HG02885 (cell line): ENCODE data around the gene IRS1.

ENCODE experiments used
- ATAC-seq: cut with Tn5 transposase; IDR thresholded peaks from one replicate; pipeline ENCODE4 v1.9.1; 2021; ENCODE audit warnings: mild to moderate bottlenecking; ENCODE audit not compliant: unreplicated experiment, poor library complexity

Gene IRS1

DNA sequence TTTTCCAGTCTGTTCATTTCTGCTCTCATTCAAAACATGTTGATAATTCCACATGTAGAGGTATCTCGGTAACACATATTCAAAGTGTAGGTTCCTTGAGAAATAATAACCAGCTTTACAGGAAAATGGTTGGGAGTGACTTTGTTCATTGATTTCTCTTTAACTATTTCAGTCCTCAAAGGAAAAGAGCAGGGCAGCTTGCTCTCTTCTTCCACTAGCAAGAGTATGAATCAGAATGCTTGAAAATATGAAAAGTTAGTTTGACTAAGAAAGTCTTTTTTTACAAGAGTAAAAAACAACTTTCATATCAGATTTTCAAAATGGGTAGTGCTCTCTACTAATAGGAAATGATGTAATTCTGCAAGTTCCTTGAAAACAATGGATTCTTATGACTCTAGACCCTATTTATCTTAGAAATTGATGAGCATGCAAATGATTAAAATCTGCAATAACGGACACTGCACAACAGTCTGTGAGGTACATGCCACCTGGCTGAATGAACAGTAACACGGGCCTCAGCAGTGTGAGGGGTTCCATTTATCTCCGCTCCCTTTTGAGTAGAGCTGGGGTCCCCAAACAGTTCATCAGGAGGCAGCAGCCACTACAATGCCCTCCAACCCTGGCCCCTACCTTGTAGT is 65.6 kb downstream of the IRS1 start:
- ATAC-seq: no peak

DNA sequence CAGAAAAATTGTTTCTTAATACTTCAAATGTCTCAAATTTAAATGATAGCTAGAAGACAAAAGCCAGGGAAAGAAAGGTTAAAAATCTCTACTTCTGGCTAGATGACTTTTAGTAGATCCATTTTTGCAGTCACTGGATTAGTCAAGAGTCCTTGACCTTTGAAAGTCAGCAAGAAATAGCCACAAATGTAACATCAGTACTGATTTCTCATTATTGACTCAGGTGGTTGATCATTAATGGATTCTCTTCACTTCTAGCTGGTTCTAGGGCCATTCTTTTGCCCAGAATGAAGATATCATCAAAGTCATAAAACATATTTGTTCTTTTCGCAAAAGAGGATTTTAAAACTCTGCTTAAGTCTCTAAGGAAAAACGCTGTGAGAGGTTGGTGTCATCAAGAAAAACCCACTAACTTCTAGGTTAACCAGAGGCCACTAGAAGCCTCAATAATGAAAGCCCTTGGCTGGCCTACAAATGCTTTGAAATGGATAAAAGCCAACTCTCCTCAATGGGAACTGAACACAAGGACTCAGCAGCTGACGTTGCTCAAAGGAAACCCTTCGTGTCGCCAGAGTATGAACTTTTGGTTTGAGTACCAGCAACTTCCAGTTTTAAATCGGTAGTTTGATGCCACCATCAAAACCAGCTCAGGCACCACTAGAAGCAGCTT is 66.3 kb downstream of the IRS1 start:
- ATAC-seq: no peak

- no peak for ATAC-seq
These were observed 67.0 kb downstream of the IRS1 start for GRCh38 chr2:226732478-226733188.

- ATAC-seq: no peak
These were observed 69.1 kb downstream of the IRS1 start for GRCh38 chr2:226730481-226730880.

DNA sequence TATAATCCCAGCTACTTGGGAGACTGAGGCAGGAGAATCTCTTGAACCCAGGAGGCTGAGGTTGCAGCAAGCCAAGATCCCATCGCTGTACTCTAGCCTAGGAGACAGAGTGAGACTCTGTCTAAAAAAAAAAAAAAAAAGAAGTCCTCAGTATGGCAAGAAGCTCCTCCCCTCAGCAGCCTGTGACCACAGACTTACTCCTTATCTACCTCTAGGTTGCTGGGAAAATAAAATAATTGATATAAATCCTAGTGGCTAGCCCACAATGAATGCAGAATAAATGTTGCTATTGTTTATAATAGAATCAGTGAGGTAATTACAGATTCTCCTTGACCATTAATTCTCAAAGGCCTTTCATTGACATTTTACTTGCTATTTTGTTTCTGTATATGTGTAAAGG is 70.6 kb downstream of the IRS1 start:
- no peak for ATAC-seq

- no peak for ATAC-seq
These were observed 72.4 kb downstream of the IRS1 start for GRCh38 chr2:226727251-226727650.

- ATAC-seq: no peak
These were observed 73.1 kb downstream of the IRS1 start for GRCh38 chr2:226726546-226726945.

- ATAC-seq: no peak
These were observed 74.3 kb downstream of the IRS1 start for GRCh38 chr2:226725126-226725860.

DNA sequence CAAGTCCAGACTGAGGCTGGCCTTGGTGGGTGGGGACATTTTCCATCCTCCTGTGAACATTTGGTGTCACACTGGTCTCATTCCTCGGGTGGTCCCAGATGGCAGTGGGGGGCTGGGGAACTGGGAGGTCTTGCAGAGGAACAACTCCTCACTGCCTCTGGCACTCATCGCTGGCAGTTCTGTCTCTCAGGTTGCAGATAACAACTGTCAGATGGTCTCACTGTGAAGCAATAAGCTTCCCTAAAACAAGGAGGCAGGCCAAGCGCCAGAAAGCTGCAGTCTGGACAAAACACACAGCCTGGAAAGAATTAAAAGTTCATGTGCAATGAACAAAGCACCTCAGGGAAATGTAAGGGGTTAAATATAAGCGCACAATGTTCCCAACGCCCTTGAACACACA is 78.1 kb downstream of the IRS1 start:
- ATAC-seq: no peak

GRCh38 chr2:226720948-226721347 is 78.7 kb downstream of the IRS1 start:
- ATAC-seq: no peak

DNA sequence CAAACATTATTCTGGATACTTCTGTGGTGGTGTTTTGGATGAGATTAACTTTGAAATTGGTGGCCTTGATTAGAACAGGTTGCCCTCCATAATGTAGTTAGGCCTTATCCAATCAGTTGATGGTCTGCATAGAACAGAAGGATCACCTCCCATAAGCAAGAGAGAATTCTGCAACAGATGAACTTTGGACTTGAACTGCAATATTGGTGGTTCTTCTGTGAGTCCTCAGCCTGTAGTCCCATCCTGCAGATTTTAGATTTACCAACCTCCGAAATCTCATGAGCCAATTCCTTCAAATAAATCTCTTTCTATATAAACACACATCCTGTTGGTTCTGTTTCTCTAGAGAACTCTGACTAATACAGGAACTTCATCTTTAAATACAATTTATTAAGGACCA is 81.9 kb downstream of the IRS1 start:
- no peak for ATAC-seq

- peak; percentile 54 for ATAC-seq
These were observed 83.5 kb downstream of the IRS1 start for GRCh38 chr2:226716126-226716525.

DNA sequence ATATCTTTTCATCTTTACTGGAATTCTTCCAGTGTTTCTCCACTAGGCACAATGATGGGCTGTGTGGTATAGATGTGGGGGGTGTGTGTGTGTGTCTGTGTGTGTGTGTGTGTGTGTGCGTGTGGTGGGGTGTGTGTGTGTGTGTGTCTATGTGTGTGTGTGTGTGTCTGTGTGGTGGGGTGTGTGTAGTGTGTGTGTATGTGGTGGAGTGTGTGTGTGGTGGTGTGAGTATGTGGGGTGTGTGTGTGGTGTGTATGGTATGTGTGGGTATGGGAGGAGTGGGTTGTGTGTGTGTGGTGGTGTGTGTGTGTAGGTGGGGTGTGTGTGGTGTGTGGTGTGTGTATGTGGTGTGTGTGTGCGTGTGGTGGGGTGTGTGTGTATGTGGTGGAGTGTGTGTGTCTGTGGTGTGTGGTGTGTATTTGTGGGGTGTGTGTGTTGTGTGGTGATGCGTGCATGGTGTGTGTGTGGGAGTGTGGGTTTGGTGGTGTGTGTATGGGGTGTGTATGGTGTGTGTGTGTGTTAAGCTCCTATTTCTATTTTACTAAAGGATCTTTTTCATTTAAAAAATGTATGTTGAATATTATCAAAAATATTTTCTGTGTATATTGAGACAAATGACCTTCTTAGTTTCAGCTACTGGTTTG is 84.2 kb downstream of the IRS1 start:
- ATAC-seq: no peak

- ATAC-seq: no peak
These were observed 86.7 kb downstream of the IRS1 start for GRCh38 chr2:226712941-226713340.

DNA sequence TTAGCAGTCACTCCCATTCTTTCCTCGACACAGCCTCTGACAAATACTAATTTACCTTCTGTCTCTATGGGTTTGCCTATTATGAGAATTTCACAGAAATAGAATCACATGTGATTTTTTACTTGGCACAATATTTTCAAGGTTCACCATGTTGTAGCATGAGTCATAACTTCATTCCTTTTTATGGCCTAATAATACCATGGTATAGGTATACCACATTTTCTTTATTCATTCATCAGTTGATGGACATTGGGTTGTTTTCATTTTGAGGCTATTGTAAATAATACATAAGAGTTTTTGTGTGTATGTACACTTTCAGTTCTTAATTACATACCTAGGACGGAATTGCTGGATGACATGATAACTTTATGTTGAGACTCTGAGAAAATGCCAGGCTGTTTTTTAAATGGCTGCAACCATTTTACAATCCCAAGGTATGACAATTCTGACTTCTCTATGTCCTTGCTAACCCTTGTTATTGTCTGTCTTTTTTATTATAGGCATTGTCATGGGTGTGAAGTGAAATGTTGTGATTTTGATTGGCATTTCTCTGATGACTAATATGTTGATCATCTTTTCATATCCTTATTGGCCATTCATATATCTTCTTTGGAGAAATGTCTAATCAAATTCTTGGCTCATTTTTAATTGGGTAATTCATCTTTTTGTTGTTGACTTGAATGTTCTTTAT is 87.9 kb downstream of the IRS1 start:
- ATAC-seq: no peak

GRCh38 chr2:226707499-226707898 is 92.1 kb downstream of the IRS1 start:
- no peak for ATAC-seq

DNA sequence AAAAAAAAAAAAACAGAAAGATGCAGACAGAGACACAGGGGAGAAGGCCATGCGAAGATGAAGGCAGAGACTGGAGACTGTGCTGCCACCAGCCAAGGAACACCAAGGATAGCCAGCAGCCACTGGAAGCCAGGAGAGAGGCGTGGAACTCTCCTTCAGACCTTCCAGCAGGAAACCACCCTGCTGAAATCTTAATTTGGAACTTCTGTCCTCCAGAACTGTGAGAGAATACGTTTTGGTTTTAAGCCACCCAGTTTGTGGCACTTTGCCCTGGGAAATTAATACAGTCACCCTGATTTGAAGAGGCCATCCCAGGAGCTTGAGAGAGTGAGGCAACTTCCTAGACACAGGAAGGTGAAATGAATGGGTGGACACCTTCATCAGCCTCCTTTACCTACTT is 93.7 kb downstream of the IRS1 start:
- no peak for ATAC-seq

GRCh38 chr2:226705133-226705886 is 94.3 kb downstream of the IRS1 start:
- ATAC-seq: no peak

GRCh38 chr2:226703514-226703913 is 96.1 kb downstream of the IRS1 start:
- ATAC-seq: no peak
